GM12874 (cell line): ENCODE results near the gene TUBGCP3.

Source experiments
- TF ChIP-seq, protein P1 (sequence below): IDR thresholded peaks from 2 replicates; pipeline ENCODE4 v1.5.1; 2011; ENCODE audit warnings: low read depth, mild to moderate bottlenecking, control low read depth, low read length, moderate library complexity; ENCODE audit not compliant: insufficient read depth

Gene TUBGCP3

DNA sequence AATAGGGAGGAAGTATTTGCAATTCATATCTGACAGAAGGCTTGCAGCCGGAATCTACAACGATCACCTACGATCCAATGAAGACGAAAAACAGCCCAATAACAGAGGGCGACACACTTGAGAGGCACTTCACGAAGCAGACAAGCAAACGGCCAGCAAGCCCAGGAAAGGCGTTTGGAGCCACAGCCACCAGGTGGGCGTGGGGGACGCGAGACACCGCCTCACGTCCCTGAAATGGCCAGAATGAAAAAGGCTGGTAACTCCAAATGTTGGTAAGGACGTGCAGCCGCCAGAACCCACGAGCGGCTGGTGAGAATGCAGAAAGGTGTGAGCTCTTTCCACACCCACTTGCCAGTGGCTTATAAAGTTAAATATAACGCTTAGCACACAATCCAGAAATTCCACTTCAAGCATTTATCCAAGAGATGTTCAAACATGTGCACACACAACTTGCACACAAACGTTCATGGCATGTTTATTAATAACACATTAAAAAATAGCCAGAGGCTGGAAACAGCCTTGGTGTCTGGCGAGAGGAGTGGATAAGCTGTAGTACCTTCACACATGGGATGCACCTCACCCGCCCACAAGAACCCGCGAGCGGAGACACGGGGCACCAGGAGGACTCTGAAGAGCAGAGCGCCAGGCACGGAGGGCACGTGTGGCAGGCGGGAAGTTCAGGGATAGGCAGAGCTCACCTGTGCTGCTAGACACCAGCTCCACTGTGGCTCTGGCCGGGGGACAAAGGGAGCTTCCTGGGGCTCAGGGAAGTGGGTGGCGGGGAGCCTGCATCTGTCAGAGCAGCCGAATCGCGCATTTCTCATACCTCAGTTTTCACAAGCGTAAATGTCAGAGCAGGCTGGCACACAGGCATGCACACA is 122.5 kb downstream of the TUBGCP3 start:
- TF ChIP-seq, protein P1, sequence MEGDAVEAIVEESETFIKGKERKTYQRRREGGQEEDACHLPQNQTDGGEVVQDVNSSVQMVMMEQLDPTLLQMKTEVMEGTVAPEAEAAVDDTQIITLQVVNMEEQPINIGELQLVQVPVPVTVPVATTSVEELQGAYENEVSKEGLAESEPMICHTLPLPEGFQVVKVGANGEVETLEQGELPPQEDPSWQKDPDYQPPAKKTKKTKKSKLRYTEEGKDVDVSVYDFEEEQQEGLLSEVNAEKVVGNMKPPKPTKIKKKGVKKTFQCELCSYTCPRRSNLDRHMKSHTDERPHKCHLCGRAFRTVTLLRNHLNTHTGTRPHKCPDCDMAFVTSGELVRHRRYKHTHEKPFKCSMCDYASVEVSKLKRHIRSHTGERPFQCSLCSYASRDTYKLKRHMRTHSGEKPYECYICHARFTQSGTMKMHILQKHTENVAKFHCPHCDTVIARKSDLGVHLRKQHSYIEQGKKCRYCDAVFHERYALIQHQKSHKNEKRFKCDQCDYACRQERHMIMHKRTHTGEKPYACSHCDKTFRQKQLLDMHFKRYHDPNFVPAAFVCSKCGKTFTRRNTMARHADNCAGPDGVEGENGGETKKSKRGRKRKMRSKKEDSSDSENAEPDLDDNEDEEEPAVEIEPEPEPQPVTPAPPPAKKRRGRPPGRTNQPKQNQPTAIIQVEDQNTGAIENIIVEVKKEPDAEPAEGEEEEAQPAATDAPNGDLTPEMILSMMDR = no peak

DNA sequence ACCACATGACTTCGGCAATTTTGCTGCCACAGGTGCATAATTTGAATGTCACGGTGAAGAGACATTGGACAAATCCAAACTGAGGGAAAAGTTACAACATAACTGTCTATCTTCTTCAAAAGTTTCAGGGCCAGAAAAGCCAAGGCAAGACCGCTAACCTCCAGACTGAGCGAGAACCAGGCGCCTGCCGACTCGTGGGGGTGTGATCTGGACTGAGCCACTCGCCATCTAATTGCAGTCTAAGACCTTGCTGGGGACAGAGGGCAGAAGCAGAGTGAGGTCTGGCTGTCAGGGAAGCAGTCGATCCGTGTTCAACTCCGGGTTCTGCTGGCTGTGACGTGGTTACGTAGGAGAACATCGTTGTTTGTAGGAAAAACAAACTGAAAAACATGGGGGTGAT is 123.2 kb downstream of the TUBGCP3 start:
- TF ChIP-seq, protein P1 = no peak

DNA sequence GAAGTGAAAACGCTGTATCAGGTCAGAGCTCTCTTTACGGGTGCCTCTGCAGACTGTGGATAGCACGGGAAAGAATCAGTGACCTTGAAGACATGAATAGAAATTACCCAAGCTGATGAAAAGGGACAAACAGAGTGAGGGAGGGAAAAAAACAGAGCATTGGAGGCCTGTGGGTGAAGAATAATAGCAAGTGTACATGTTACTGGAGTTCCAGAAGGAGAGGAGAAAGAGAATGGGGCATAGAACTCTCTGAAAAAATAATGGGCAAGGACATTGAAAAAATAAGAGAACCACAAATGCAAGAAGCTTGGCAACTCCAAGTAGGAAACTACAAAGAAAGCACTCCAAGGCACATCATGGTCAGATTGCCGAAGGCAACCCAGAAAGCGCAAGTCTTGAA is 125.5 kb downstream of the TUBGCP3 start:
- TF ChIP-seq, protein P1 = no peak

DNA sequence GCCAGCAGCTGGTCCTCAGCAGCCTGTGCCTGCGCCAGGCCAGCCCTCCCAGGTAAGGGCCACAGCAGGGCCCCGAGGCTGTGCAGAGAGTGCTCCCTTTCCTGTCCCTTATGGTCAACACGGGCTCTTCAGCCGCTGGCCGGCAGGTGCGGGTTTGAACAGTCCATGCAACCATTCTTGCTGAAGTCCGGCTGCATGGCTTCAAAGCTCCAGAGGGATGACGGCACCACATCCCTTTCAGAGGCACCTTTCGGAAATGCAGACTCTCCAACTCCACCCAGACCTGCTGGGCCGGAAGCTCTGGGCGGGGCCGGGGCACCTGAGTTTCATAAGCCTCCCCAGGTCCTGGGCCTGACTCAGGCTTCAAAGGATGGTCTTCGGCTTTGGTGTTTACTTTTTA is 130.5 kb downstream of the TUBGCP3 start:
- TF ChIP-seq, protein P1 = no peak

DNA sequence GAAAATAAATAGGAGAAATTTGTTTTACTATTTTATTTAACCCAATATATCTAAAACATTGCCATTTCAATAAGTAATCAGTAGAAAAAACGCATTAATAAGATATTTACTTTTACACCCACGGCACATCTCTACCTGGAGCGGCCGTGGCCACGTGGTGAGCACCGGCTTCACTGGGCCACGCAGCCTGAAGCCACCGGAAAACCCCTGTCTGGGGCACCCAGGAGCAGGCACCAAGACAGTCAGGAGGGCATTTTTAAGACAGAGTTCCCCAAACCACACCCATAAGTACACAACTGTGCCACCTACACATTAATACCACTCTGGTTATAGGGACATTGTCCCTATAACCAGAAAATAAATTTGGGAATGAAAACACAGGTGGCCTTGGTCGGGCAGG is 130.9 kb downstream of the TUBGCP3 start:
- TF ChIP-seq, protein P1 = no peak

DNA sequence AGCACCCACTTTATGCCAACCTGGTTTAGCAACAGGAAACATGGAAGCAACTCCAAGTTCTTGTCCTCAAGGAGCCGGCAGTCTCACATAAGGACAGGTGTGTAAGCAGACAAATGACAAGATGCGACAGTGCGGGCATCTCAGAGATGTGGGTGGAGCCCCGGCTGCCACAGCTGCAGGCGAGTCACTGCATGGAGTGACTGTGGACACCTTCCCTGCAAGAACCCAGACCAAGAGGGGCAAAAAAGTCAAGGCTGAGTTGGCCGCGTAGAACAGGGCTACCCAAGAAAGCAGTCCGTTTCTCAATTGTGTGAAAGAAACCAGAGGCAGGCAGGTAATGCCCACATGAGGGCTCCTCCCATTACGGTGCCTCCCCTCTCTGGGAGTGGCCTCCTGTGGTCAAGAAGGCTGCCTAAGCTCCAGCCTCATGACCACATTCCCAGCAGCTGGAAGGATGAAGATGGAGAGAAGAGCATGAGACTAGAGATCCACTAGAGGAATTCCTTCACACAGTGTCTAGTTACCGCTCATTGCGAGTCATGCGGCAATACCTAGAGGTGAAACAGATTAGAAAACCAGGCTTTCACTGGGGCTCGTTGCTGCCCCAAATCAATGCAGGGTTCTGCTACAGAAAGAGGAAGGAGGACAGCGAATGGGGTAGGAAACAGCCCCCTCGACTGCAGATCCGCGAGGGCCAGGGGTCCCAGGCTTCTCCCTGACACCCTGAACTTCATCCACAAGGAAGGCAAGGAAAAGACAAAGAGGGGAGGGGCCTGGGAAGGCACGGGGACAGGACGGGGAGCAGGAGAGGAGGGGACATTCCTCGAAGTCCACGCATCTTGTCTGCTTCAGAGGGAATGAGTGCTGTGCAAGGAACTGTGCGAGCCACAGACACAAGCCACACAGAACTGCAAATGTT is 131.6 kb downstream of the TUBGCP3 start:
- TF ChIP-seq, protein P1 = no peak

DNA sequence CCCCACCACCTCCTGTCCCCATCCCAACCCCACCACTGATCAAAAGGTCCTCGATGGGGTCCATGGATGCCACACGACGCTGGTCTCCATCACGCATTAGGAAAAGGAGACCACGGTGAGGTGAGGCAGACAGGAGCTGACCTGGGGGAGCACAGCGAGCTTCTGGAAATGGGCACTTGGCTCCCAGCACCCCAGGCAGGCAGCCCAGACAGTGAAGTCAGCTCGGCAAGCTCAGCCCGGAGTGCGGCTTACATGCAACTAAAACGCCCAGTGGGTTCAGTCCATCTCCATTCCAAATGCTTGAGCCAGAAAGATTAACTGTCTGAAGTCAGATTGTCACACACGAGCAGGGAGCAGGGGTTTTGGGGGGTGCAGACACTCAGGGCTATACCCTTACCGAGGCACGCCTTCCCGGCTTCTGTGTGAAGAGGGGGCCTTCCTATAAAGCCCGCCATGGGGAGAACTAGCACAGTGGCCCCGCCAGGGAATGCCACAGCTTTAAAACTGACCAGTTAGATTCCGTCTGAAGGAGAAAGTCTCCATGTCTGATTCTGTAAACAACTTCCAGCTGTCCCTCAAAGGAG is 132.4 kb downstream of the TUBGCP3 start:
- TF ChIP-seq, protein P1 = no peak
